Esophagus squamous epithelium (tissue), 4 donors: ENCODE results near the gene PSORS1C1.

Experiments used
- POLR2A ChIP-seq, 4 donors: fragments of 450-650 bp; IDR thresholded peaks; one replicate each; pipeline ENCODE4 v1.6.1; 2017; ENCODE audit warnings: antibody characterized with exemption in 4 of 4, mild to moderate bottlenecking in 4 of 4, moderate library complexity in 3 of 4
- TF ChIP-seq, protein P1 (sequence below), 6 experiments: fragments of 450-650 bp in 4 of 6; fragments of 200-600 bp in 2 of 6; sonication (generic) in 2 of 6; IDR thresholded peaks; one replicate each; pipeline ENCODE4 v1.5.1; 2016 to 2019; ENCODE audit warnings: antibody characterized with exemption in 6 of 6, mild to moderate bottlenecking in 4 of 6, moderate library complexity in 4 of 6

GRCh38 chr6:31170987-31171671, 56.5 kb downstream of the PSORS1C1 start:
- TF ChIP-seq, protein P1, sequence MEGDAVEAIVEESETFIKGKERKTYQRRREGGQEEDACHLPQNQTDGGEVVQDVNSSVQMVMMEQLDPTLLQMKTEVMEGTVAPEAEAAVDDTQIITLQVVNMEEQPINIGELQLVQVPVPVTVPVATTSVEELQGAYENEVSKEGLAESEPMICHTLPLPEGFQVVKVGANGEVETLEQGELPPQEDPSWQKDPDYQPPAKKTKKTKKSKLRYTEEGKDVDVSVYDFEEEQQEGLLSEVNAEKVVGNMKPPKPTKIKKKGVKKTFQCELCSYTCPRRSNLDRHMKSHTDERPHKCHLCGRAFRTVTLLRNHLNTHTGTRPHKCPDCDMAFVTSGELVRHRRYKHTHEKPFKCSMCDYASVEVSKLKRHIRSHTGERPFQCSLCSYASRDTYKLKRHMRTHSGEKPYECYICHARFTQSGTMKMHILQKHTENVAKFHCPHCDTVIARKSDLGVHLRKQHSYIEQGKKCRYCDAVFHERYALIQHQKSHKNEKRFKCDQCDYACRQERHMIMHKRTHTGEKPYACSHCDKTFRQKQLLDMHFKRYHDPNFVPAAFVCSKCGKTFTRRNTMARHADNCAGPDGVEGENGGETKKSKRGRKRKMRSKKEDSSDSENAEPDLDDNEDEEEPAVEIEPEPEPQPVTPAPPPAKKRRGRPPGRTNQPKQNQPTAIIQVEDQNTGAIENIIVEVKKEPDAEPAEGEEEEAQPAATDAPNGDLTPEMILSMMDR (IDR thresholded peaks at IDR 0.05): no peak
- TF ChIP-seq POLR2A (IDR thresholded peaks at IDR 0.05): no peak
